Loucy (cell line): ENCODE data around the gene SH2D3C.

ENCODE experiments used
- EZH2phosphoT487 ChIP-seq: fragments of 200-600 bp; IDR thresholded peaks from 2 replicates; pipeline ENCODE4 v1.6.1; 2018; ENCODE audit warnings: antibody characterized with exemption, mild to moderate bottlenecking, moderate library complexity, borderline replicate concordance
- TF ChIP-seq, protein P1 (sequence below): fragments of 200-600 bp; sonication (generic); conservative IDR thresholded peaks from 2 replicates; pipeline ENCODE4 v1.5.1; 2014; ENCODE audit warnings: mild to moderate bottlenecking, antibody characterized with exemption, low read length

DNA sequence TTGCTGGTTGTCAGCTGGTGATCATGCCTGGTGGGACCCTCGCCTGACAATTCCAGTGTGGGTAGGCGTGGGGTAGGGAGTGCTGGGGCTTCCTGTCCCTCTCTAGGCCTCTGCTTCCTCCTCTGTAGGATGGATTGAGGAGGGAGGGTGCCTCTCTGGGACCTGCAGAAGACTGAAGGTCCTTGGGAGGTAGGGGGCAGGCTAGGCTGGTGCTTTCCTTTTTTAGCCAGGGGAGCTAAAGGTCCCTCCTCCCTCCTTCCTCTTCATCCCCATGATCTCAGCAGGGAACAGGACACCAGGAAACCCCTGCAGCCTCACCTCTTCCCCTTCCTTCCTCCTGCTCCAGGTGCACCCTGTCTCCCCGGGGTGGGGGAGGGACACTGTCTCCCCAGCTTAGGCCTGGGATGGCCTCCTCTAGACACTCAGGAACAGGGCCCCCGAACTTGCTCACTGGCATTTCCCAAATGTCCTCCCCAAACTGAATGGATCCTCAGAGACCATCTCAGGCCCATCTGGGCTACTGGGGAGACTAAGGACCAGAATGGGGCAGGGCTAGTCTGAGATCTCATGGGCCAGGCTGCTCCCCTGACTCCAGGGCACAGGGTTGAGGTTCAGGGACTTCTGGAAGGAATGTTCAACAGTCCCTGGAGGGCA lies 8.4 kb downstream of the SH2D3C start:
- TF ChIP-seq, protein P1, sequence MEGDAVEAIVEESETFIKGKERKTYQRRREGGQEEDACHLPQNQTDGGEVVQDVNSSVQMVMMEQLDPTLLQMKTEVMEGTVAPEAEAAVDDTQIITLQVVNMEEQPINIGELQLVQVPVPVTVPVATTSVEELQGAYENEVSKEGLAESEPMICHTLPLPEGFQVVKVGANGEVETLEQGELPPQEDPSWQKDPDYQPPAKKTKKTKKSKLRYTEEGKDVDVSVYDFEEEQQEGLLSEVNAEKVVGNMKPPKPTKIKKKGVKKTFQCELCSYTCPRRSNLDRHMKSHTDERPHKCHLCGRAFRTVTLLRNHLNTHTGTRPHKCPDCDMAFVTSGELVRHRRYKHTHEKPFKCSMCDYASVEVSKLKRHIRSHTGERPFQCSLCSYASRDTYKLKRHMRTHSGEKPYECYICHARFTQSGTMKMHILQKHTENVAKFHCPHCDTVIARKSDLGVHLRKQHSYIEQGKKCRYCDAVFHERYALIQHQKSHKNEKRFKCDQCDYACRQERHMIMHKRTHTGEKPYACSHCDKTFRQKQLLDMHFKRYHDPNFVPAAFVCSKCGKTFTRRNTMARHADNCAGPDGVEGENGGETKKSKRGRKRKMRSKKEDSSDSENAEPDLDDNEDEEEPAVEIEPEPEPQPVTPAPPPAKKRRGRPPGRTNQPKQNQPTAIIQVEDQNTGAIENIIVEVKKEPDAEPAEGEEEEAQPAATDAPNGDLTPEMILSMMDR = peak; percentile 21; the same call in 1 of the 2 replicates
- no peak for TF ChIP-seq EZH2phosphoT487
